Myocyte (in vitro differentiated cells): ENCODE measurements around the gene DNAJB7. TPM values are rescaled to one million over a fixed set of nuclear protein-coding genes. Genes with fewer than 3 reads are reported as not detected.
"Not testable (repeated sequence)": the region's sequence is repeated elsewhere in the genome, so short reads cannot be mapped to it uniquely, and the experiment has no call there.

Experiments used
- DNase-seq: peaks from one replicate; pipeline ENCODE4 v3.0.0-alpha.2; 2012; ENCODE audit warnings: low read depth
- polyA plus RNA-seq: library from polyadenylated mRNA; unstranded; fragments of >200 nt; gene quantifications from one replicate; pipeline ENCODE4 v1.2.1, GENCODE V29; 2012; ENCODE audit warnings: missing spikeins
- total RNA-seq: library from RNA; depleted of rRNA; stranded (reverse); fragments of >200 nt; gene quantifications from 2 replicates; pipeline ENCODE4 v1.2.3, GENCODE V29; 2014

Gene DNAJB7
- not detected in 2 replicates for total RNA-seq
- polyA plus RNA-seq, result 0.14 TPM

GRCh38 chr22:40862013-40862412 lies at the start of gene DNAJB7:
Gene DNAJB7 (minus strand): TSS chr22:40862113. CDS start chr22:40861994, 119 bp downstream.
- DNase-seq, result no peak

GRCh38 chr22:40908895-40909294 lies 47.0 kb upstream of the DNAJB7 start:
- no peak for DNase-seq

DNA sequence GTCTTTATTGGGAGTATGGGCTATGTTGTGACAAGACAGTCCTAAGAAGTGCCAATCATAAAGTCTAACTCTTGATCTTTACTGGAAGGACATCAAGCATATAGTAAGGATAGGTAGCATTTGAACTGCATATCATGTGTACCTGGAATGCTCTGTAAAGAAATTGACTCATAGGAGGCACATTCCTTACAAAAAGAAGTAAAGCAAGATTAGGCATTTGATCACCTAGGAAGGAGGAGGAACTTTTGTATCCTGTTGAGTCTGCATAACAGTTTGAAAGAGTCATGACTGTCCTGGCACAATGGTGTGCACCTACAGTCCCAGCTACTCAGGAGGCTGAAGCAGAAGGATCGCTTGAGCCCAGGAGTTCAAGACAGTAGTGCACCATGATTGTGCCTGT lies 42.2 kb upstream of the DNAJB7 start:
- no peak for DNase-seq

DNA sequence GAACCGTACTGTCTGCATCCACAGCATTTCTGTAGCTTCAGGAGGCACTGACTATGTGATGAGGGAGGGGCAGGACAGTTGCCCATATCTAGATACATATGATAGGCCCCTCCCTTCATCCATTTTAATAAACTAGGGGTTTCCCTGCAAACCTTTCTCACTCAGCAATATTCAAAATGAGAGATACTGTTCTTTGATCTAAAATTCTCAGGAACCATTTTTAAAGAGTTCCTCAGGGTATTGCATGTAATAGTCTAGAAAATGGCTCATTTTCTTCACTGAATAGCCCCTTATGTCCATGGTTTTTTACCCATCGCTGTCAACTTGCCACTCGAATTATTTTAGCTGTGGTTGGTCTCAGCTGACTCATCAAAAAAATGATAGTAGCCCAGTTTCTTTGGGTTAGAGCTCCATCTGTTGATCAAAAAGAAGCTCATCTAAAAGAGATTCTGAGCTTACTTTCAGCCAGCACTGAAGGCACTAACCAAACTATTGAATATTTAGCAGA lies 37.0 kb upstream of the DNAJB7 start:
- DNase-seq, result peak; percentile 74

- peak; percentile 2 for DNase-seq
These were observed 32.5 kb upstream of the DNAJB7 start for GRCh38 chr22:40894417-40894816.

DNA sequence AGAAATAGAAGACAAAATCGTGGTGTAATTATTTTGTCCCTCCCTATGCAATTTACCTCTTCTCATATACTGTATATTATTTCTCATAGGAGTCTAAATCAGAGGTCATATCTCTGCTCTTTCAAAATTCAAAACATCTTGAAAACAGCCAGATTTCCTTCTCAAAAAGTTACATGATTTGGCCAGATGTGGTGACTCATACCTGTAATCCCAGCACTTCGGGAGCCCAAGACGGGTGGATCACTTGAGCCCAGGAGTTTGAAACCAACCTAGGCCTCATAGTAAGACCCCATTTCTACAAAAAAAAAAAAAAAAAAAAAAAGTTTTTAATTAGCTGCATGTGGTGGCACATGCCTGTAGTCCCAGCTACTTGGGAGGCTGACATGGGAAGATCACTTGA lies 29.0 kb upstream of the DNAJB7 start:
- DNase-seq, result peak; percentile 1

DNA sequence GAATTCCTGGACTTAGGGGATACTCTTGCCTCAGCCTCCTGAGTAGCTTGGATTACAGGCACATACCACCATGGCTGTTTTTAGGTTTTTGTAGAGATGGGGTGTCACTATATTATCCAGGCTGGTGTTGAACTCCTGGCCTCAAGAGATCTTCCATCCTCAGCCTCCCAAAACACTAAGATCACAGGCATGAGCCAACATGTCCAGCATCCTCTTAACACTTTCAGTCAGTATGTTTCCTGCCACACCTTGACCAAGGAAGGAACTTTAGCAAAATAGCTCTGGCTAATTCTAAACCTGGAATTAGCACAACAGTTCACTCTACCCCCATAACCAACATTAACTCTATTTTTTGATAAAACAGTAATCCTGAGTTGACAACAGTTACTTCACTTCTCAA lies 27.2 kb upstream of the DNAJB7 start:
- DNase-seq, result no peak

DNA sequence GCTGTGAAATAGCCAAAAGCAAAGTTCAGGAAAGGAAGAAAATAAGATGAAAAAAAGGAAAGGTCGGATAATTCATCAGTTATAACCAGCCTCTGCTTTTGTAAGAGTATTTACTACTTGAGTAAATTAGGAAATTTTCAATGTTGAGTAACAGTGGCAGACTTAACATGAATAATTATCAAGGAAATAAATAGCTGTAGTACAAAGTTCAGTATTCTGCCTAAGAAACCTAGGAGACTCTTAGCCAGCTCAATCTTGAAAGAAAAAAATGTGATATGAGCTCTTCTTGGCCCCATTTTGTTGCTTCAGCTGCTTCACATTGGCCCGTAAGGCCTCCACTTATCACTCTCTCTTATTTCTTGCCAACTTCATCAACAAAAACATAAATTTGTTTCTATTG lies 17.0 kb upstream of the DNAJB7 start:
- DNase-seq, result no peak

- DNase-seq, result no peak
These were observed 15.6 kb upstream of the DNAJB7 start for GRCh38 chr22:40877488-40877887.

- DNase-seq, result no peak
These were observed 15.0 kb upstream of the DNAJB7 start for GRCh38 chr22:40876907-40877306.

DNA sequence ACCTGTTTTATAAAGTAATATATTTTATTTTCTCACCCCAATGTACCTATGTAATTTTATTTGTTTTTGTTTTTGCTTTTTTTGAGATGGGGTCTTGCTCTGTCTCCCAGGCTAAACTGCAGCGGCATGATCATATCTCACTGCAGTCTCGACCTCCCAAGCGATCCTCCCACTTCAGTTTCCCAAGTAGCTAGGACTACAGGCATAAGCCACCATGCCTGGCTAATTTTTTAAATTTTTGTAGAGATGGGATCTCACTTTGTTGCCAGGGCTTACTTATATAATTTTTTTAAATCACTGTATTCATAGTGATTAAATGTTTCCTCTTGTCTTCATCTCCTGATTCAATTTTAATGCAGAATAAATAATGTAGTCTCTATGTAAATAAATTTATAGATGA lies 13.2 kb upstream of the DNAJB7 start:
- no peak for DNase-seq

DNA sequence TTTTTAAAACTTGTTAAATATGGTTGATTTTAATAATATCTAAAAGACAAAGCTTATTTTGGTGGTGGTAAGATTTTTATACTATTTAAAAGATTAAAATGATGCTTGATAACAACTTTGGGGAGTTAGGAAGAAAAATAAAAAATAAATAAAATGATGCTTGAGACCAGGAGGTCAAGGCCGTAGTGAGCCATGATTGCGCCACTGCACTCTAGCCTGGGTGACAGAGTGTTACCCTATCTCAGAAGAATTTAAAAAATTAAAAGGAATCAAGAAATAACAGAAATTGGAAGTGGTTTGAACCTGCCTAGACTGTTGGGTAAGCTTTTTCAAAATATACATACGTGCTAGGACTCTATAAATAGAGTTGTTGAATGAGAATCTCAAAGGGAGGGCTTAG lies 12.1 kb upstream of the DNAJB7 start:
- DNase-seq, result no peak

- not testable (repeated sequence) for DNase-seq
These were observed 6.5 kb upstream of the DNAJB7 start for GRCh38 chr22:40868379-40868778.

DNA sequence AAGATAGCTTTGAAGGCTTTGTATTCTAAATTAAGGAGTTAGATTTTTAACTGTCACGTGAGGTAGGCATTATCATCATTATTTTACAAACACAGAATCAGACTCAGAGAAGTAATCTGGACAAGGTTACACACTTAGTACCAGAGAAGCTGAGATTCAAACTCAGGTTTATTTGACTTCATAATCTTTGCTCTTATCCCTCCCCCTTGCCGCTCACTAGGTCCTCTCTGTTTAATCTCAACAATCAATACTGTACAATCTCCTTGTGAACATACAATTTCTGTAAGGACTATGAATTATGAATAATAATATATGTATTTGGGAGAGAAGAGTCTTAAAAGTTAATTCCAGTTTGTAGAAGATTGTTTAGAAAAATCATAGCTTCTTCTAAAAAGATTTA lies 5.2 kb upstream of the DNAJB7 start:
- no peak for DNase-seq

DNA sequence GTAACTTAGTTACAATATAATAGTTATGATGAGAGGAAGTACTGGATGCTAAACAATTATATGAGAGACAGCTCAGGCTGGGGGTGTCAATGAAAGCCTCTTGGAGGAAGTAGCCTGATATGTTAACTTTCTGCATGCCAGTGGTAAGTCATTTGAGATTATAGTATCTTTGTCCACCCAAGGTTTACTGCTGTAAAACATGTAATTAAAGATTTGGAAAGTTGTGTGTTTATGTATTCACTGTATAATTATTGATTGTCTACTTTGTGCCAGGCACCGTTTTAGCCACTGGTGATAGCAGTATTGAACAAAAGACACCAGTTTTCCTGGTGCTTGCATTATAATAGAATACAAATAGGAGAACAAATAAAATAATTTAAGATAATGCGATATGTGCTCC lies 624 bp upstream of the DNAJB7 start:
- DNase-seq, result no peak

DNA sequence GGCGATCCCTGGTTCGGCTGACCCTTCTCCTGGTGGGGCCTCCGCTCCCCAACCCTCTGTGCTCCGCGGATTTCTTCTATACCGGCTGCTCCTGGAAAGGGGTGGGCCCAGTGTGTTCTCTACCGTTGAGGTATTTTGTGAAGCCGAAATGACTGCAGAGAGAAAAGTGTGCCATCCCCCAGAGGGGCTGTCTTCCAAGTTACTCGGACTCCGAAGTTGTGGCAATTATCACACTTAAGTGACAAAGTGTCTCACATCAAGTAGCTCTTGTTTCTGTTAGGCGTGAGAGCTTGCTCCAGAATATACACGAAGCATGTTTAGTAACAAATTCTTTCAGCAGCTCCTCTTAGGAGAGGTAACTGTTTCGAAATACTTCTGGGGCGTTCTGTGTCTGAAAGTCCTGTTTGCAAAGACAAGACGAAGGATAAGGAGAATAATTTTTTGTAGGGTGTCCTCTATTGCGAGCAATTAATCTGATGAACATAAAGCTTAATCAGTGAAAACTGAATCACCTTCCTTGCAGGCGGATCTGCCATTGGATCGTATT lies 4.5 kb downstream of the DNAJB7 start:
- DNase-seq, result no peak

DNA sequence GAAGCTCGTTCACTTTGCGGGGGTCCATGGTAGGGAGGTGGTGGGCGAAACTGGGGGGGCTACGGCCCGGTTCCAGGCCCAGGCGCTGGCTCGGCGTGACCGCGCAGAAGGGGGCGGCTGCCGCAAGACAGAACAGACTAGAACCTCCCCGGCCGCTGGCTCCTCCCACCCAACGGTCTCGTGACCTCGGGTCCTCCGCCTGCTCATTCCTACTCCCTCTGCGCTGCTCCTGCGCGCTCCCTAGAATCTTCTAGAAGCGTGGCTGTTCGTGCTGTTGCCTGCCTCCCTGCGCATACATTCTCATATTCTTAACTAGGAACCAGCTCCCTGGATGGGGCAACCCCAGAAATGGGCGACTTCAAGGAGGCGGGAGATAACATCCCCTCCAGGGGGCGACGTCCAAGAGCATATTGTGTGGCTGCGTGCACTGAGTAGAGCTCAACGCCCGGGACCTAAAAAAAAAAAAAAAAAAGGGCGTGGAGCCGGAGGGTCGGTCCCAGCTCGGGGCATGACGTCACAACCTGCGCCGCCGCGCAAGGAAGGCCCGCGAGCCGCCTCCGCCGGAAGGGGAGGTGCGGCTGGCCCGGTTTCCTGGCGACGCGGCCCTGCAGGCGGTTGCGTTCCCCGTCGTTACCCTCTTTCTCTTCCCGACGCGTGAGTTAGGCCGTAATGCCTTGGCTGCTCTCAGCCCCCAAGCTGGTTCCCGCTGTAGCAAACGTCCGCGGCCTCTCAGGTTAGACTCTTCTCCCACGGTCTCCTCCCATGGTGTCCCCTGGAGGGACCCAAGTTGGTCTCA lies 5.2 kb downstream of the DNAJB7 start, which contains the start of the genes ST13 and XPNPEP3:
Gene ST13, minus strand, starts transcription at position 127 of the 796 bp plus-strand sequence. Its CDS starts 99 bp downstream, at position 28.
Gene XPNPEP3, plus strand, starts transcription at position 636 of the 796 bp plus-strand sequence. Its CDS starts 34 bp downstream, at position 670.
- DNase-seq, result peak; percentile 98

- DNase-seq, result peak; percentile 38
These were observed 5.9 kb downstream of the DNAJB7 start for GRCh38 chr22:40855979-40856512.

DNA sequence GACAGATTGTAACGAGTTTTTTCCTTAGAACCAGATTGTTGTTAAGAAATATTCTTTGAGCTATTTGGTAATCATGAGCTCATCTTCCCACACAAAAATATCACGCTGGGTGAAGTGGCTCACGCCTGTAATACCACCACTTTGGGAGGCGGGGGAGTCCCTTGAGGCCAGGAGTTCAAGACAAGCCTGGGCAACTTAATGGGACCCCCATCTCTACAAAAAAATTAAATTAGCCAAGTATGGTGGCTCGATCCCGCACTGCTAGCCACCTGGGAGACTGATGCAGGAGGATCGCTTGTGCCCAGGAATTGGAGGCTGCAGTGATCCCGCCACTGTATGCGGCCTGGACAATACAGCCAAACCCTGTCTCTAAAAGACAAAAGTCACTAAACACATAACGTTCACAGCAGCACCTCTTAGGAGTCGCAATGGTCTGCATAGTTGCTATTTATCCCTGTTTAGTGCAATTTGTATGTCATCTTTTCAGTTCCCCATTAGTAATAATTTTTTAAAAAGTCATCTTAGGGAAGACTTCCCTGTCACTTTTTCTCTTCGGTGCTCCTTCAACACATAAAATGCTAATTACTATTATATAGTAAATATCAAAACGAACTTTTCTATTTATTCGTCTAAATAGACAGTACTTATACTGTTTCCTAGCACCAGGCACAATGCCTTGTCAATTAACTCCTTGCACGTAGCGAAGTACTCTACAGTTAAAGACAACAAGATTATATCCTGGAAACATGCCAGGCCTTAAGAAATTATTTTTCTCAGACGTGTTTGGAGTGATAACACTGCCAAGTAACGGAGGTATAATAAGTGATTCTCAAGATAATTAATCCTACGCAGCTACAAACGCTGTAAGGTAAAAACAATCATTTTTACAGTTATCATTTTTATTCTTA lies 6.6 kb downstream of the DNAJB7 start:
- peak; percentile 24 for DNase-seq

DNA sequence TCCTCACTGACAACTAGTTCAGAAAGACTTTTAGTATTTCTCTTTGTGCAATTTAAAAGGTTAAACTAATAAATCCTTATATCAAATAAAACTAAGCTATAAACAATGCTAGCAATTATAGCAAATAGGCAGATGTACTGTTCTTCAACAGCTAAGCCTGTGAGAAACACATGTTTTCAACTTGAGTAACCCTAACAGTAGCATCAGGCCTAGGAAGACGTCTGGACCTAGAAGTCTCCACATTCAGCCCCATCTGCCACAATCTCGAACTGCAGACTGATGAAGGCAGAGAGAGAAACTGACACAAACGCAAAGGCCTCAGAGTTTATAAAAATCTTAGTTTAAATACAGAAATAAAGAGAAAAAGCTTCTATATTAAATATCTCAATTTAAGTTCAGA lies 8.0 kb downstream of the DNAJB7 start:
- peak; percentile 17 for DNase-seq

DNA sequence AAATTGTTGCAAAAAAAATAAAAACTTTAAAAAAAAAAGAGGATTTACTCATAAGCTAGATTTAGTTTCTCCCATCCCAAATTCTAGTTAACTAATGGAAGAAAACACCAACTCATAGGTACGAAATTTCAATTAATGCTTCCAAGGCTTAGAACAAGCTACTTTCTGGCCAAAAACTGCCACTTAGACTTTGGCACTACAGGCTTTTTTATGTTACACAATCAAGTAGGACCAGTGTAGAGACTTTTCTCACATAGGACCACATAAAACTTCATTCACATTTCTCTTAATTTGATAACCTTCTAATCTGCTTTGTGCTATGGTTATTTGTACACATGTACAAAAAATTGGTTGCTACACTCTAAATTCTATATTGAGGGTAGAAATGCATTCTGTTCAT lies 8.6 kb downstream of the DNAJB7 start:
- no peak for DNase-seq
